Mucosa of stomach (tissue), 1 donor: ENCODE results near the gene SLC39A12.

Experiments used
- H3K27me3 ChIP-seq: one replicate; pipeline ENCODE4 v1.7.0; 2013; ENCODE audit warnings: mild to moderate bottlenecking, low read length; ENCODE audit not compliant: control insufficient read depth, insufficient read depth
- H3K36me3 ChIP-seq: one replicate; pipeline ENCODE4 v1.7.0; 2013; ENCODE audit warnings: low read length; ENCODE audit not compliant: control insufficient read depth, insufficient read depth
- H3K4me1 ChIP-seq: one replicate; pipeline ENCODE4 v1.7.0; 2013; ENCODE audit warnings: mild to moderate bottlenecking, low read length; ENCODE audit not compliant: control insufficient read depth, insufficient read depth
- H3K4me3 ChIP-seq: one replicate; pipeline ENCODE4 v1.7.0; 2013; ENCODE audit warnings: low read length
- H3K9ac ChIP-seq: one replicate; pipeline ENCODE4 v1.7.0; 2013; ENCODE audit warnings: mild to moderate bottlenecking, low read length, moderate library complexity
- H3K9me3 ChIP-seq: one replicate; pipeline ENCODE4 v1.7.0; 2013; ENCODE audit warnings: mild to moderate bottlenecking, low read length, moderate library complexity; ENCODE audit not compliant: control insufficient read depth
- donor health status: Pancreatic carcinoma.

The SLC39A12 gene

DNA sequence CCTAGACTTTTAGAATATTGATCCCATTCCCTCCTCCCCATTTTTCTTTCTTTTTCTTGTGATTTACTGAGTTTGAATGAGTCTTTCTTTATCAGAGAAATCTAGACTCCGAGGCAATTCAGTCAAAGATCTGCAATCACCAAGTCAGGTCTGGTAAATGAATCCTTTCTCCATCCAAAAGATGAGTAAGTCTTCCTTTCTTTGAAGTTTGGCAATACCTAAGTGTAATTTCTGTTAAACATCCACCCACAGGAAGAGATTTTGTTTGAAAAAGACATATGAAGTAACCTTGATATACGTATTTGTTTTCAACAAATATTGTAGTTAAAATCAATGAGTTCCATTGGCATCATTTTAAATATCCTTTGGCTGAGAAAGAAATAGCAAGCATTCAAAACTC, 58.3 kb downstream of the SLC39A12 start:
- no peaks in the 10 kb centered on the region for H3K4me1 ChIP-seq
- no peaks in the 10 kb centered on the region for H3K27me3 ChIP-seq
- no peaks in the 10 kb centered on the region for H3K36me3 ChIP-seq
- no peaks in the 10 kb centered on the region for H3K9me3 ChIP-seq
- no peak overlapping the region for H3K4me3 ChIP-seq
- no peak overlapping the region for H3K9ac ChIP-seq

DNA sequence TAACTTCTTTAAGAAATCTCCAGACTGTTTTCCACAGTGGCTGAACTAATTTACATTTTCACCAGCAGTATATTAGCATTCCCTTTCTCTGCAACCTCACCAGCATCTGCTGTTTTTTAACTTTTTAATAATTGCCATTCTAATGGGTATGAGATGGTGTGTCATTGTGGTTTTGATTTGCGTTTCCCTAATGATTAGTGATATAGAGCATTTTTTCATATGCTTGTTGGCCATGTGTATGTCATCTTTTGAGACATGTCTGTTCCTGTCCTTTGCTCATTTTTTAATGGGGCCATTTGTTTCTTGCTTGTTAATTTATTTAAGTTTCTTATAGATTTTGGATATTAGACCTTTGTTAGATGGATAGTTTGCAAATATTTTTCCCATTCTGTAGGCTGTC, 68.8 kb downstream of the SLC39A12 start:
- no peak overlapping the region for H3K9ac ChIP-seq
- H3K4me3 ChIP-seq = no peak overlapping the region
- H3K4me1 ChIP-seq = no peaks in the 10 kb centered on the region
- H3K36me3 ChIP-seq = no peaks in the 10 kb centered on the region
- no peaks in the 10 kb centered on the region for H3K9me3 ChIP-seq
- no peaks in the 10 kb centered on the region for H3K27me3 ChIP-seq

DNA sequence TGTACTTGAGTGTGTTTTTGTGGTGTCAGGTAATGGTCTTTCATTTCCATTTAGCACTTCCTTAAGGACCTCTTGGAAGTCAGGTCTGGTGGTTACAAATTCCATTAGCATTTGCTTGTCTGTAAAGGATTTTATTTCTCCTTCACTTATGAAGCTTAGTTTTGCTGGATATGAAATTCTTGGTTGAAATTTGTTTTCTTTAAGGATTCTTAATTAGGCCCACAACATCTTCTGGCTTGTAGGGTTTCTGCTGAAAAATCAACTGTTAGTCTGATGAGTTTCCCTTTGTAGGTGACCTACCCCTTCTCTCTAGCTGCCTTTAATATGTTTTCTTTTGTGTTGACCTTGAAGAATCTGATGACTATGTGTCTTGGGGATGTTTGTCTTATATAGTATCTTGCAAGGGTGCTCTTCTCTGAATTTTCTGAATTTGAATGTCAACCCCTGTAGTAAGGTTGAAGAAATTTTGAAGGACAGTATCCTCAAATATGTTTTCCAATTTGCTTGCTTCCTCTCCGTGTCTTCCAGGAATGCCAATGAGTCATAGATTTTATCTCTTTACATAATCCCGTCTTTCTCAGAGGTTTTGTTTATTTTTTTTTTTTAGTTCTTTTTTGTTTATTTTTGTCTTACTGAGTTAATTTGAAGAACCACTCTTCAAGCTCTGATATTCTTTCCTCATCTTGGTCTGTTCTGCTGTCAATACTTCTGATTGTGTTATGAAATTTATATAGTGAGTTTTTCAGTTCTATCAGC, 70.2 kb downstream of the SLC39A12 start:
- no peaks in the 10 kb centered on the region for H3K9me3 ChIP-seq
- H3K27me3 ChIP-seq = no peaks in the 10 kb centered on the region
- no peaks in the 10 kb centered on the region for H3K36me3 ChIP-seq
- H3K9ac ChIP-seq = no peak overlapping the region
- H3K4me3 ChIP-seq = no peak overlapping the region
- H3K4me1 ChIP-seq = no peaks in the 10 kb centered on the region

DNA sequence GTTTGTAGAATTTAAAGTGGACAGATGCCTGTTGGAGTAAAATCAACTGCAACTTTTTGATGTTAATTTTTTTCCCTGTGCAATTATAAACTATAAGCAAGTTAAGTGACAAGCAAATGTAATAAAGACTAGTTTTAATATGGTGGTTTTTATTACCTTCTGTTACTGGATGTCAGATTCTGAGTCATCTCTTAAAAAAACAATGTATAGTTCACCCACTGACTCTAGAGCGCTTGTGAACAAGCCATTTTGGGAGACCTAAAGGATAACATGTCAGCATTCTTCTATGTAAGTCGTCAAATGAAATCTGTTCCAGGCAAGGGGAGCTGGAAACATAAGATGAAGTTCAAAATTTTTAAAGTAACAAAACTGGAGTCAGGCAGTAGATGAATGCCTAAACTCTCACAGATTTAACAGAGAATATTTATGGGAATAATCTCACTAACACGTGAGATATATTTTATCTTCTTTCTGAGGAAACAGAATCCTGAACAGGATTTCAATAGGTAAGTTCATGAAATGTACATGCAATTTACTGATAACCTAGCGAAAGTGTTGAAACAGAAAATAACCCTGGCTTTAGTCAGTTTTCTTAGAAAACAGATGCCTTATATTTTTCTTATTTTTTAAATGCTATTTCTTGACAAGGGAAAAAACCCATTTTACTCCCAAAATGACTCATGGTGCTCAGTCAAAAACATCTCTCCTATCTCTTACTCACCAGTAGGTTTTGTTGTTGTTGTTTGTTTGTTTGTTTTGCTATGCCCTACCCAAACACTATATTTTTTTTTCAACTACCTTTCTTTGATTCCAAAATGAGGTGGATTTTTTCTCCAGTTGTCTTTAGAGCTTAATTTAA, 91.7 kb downstream of the SLC39A12 start:
- Histone ChIP-seq H3K36me3 (no peaks in the 10 kb centered on the region), H3K9me3 (no peaks in the 10 kb centered on the region), H3K4me1 (no peaks in the 10 kb centered on the region), H3K4me3 (no peak overlapping the region), H3K9ac (no peak overlapping the region), H3K27me3 (no peaks in the 10 kb centered on the region)

DNA sequence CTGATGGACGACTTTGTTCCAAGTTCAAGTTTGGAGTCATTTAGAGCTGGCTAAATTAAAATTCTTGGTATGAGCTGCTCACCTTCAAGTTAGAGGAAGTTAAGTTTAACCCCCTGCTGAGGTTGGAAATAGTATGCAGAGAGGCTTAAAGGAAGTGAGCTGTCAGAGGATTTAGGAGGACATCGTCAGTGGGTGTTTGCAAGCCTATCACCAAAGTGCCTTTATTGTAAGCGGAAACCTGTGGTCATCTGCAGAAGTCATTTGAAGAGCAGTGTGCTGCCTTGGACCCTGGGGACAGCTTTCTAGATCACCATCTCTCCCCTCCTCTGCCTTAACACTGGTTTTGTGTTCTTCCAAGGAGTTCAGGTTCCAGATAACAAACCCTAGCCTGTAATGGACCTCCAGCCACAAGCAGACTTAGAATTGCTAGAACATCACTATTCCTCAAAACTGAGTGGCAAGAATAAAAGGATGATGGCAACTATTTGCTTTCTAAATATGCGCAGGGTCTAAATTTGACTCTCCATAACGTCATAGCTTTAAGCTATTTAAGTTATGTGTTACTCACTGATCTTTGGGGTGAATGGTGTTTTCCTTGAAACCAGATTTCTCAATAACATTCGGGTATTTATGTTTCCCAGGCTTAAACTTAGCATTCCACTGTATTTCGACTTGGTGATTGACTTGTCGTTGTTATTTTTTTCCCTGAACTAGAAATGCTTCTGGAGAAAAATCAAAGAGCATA, 93.4 kb downstream of the SLC39A12 start:
- Histone ChIP-seq H3K27me3 (no peaks in the 10 kb centered on the region), H3K9ac (no peak overlapping the region), H3K9me3 (no peaks in the 10 kb centered on the region), H3K4me3 (no peak overlapping the region), H3K36me3 (no peaks in the 10 kb centered on the region), H3K4me1 (no peaks in the 10 kb centered on the region)

DNA sequence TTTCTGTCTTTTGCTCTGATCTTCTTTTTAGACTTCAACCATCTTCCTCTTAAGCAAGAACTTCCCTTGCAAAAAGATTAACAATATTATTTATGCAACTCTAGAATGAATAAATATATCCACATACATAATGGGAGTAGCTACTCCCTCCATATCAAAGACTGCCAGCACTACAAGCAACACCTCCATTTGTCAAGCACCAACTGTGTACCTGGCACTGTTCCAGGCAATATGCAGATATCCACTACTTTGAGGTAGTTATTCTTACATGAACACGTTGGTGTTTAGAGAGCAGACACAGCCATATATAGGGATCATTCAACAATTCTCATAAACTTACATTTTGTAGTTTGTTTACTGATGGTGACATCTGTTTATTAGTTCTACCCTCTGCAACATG, 104.9 kb downstream of the SLC39A12 start:
- Histone ChIP-seq H3K4me1 (no peaks in the 10 kb centered on the region), H3K36me3 (no peaks in the 10 kb centered on the region), H3K4me3 (no peak overlapping the region), H3K9ac (no peak overlapping the region), H3K9me3 (no peaks in the 10 kb centered on the region), H3K27me3 (no peaks in the 10 kb centered on the region)

DNA sequence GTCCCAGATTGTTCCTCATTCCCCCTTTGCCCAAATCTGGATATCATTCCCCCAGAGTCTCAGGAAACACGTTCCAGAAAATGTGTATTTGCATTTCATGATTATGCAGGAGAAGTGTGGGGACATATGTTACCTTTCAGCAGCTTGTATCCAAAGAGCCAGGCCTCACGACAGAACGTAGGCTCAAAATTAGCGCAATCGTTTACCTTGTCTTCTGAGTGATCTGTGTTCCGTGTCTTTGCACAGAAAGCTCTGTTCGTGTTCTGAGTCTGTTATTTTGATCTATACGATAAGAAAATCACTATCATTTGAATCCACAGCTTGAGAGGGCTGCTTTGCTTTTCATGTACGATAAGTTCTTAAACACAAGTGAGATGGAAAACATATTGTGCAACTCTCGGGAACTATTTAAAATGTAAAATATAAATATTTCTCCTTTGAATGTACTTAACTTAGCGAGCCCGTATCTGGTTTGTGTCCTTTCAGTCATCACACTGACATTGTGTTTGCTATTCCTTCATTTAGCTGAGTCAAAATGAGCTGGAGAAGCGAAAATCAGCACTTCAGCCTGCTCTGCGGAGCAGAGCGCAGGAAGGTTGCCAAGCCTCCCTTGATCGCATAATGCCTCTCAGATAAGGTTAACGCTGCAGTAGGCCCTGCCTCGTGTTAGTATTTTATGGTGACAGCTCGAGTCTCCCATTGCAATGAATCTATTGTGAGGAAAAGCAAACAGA, 108.3 kb downstream of the SLC39A12 start:
- no peak overlapping the region for H3K4me3 ChIP-seq
- no peaks in the 10 kb centered on the region for H3K27me3 ChIP-seq
- no peaks in the 10 kb centered on the region for H3K4me1 ChIP-seq
- H3K36me3 ChIP-seq = no peaks in the 10 kb centered on the region
- H3K9ac ChIP-seq = no peak overlapping the region
- no peaks in the 10 kb centered on the region for H3K9me3 ChIP-seq

DNA sequence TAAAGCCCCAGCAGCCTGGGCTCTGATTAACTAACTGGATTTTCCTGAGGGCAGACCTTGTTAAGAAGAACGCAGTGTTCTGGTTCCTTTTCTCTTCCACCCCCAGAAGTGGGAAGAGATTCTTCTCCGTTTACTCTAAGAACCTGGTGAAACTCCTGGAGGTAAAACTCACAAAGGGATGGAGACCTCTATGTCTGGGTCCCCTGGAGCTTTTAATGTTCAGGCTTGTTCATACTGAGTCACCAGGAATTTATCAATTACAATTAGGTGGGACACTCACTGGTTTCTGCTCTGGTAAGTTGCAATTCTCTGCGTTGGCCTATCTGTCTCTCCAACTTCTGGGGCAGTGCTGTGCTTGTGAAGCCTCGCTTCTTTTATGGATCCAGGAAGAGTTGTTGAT, 115.2 kb downstream of the SLC39A12 start:
- Histone ChIP-seq H3K9me3 (no peaks in the 10 kb centered on the region), H3K27me3 (no peaks in the 10 kb centered on the region), H3K36me3 (no peaks in the 10 kb centered on the region), H3K4me3 (no peak overlapping the region), H3K4me1 (no peaks in the 10 kb centered on the region), H3K9ac (no peak overlapping the region)

DNA sequence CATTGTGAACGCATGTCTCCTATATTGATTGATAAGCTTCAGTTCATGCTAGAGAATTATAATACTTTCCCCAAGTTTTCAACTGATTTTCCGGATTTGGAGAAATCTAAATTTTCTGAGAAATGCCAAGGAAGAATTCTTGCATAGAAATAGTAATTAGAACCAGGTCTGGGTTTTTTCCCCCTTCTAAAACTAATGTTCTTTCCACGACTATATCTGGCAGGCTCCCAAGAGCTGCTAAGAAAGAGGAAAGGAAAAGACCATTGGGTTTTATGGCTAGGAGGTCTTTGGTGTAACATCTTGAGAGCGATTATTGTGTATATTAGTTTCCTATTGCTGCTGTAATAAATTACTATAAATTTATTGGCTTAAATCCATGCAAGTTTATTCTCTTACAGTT, 116.7 kb downstream of the SLC39A12 start:
- Histone ChIP-seq H3K36me3 (no peaks in the 10 kb centered on the region), H3K4me3 (no peak overlapping the region), H3K27me3 (no peaks in the 10 kb centered on the region), H3K4me1 (no peaks in the 10 kb centered on the region), H3K9ac (no peak overlapping the region), H3K9me3 (no peaks in the 10 kb centered on the region)

DNA sequence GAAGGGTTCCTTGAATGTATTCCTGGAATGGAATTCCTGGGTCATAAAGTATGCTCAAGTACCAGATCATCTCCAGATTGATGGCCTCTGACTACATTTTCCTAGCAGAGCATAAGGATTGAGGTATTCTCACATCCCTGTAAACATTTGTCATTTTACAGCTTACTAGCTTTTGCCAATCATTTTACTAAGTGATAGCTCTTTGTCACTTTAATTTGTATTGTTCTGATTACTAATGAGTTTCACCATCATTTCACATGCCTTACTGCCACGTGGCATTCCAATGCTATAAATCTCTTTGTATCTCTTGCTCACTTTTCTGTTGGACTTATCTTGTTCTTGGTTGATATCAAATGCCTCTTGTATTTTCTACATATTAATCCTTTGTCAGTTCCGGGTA, 119.9 kb downstream of the SLC39A12 start:
- Histone ChIP-seq H3K4me3 (no peak overlapping the region), H3K9me3 (no peaks in the 10 kb centered on the region), H3K4me1 (no peaks in the 10 kb centered on the region), H3K36me3 (no peaks in the 10 kb centered on the region), H3K9ac (no peak overlapping the region), H3K27me3 (no peaks in the 10 kb centered on the region)

DNA sequence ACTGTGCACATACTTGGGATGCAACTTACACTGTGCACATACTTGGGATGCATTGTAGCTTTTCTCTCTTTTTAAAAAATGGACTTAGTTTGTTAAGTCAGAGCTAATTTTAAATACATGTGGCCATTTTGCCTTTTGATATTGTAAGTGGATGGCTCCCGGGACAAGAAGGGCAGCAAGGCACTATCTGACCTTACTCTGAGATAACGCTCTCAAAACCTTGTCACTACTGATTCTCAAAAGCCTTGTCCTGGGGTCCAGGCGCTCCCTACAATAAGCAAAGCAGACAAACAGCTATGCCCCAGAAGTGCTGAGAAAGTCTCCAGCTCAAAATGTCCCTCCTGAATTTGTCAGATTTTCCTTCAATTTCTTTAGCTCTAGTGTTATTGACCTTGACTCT, 121.6 kb downstream of the SLC39A12 start:
- Histone ChIP-seq H3K36me3 (no peaks in the 10 kb centered on the region), H3K27me3 (no peaks in the 10 kb centered on the region), H3K4me1 (no peaks in the 10 kb centered on the region), H3K4me3 (no peak overlapping the region), H3K9me3 (no peaks in the 10 kb centered on the region), H3K9ac (no peak overlapping the region)
